Fibroblast of skin of back (primary cell): ENCODE data around the gene ZBTB32.

Experiments used
- DNase-seq: peaks from one replicate; pipeline ENCODE4 v3.0.0-alpha.2; 2013

ZBTB32 gene

DNA sequence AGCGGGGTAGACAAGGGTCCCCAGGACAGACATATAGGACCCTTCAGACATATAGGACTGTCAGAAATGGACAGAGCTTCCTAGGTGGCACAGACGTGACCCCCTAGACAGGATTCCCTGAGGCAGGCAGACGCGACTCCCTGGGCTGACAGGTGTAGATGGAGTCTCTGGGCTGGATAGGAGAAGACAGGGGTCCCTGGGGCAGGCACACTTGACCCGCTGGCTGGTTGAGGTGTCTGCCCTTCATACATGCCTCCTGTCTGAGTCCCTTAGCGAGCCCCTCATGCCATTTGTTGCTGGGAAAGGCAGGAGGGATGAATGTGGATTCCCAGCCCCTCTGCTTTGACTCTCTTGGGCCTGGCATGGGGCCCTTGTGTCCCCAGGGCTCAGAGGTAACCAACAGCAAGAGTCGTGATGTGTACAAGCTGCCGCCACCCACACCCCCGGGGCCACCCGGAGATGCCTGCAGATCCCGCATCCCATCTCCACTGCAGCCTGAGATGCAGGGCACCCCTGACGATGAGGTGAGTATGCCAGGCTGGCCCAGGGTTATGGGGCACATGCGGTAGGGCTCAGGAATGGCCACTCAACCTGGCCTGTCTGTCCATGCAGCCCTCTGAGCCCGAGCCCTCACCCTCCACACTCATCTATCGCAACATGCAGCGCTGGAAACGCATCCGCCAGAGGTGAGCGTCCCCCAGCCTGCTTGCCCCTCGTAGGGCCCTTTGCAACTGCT is 49.4 kb downstream of the ZBTB32 start:
- DNase-seq = no peak

DNA sequence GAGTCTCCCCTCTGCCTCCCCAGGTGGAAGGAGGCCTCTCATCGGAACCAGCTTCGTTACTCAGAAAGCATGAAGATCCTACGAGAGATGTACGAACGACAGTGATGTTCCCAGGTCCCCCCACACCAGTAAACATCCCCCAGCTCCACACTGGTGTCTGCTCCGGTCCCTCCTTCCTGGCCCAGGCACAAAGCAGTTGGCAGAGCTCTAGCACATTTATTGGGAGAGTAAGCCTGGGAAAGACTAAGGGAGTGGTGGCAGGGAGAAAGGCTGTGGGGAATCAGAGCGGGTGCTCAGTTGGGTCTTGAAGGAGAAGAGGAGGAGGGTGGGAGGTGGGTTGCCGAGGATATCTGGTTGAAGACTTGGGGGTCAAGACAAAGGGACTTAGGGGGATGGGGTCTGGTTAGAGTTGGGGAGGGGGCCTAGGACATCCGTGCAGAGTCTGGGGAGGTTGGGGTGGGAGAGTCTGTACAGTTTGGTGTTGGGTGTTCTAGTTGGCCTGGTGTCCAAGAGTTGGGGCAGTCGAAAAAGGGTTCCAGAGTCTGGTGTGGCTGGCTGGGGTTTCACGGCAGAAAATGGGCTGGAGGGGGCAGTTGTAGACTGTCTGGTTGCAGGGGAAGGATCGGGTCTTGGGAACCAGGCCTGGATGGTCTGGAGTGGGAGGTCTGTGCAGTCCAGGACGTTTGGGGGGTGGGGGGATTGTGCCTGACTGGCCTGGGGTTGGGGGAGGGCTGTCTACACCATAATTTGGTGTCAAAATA is 50.2 kb downstream of the ZBTB32 start:
- no peak for DNase-seq

DNA sequence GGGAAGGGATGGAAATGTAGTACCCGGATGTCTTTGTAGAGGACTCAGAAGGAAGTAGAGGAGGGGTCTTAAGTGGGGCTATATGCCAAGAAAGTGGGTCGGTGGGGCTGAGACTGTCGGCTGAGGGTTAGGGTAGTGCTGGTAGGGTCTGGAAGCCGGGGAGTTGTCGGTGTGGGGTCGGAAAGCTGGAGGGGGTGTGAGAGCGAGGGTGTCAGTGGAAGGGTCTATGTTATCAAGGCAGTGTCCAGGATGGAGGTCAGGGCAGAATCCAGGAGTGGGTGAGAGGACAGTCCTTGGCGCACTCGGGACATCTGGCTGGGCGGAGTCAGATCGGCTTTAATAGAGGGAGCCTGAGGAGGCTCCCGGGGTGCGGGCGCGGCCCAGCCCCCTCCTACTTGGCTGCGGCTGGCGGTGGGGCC is 50.8 kb downstream of the ZBTB32 start:
- no peak for DNase-seq

DNA sequence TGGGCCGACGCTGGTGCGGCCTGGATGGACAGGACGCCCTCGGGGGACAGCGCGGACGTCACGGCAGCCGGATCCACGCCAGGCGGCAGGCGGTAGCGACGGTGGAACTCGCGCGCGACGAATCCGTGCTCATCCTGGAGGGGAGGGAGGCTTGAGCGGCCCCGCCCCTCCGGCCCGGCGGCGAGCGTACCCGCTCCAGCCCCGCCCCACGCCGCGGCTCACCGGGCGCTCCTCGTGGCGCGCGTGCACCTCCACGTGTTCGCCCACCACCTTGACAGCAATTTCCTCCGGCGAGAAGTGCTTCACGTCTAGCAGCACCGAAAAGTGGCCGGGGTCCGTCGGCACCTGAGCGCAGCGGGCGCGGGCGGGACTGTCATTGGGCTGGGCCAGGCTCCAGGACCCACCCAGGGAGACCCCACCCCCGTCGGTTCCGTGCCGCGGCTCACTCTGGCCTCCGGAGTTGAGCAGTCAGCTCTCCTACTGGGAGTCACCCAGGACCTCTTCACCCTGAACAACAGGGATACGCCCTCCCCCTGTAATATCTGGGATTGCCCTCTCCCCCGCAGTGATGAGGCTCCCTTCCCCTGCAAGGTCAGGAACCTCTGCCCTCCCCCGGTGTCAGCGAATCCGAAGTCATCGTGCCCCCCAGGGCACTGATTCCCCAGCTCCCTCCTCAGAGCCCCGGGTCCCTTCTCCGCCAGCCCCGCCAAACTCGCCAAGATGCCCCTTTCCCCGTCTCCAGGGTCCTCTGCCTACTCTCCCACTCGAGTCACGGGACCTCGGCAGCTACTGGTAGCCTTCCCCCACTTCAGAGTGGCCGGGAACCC is 51.4 kb downstream of the ZBTB32 start:
- DNase-seq = peak; percentile 33

DNA sequence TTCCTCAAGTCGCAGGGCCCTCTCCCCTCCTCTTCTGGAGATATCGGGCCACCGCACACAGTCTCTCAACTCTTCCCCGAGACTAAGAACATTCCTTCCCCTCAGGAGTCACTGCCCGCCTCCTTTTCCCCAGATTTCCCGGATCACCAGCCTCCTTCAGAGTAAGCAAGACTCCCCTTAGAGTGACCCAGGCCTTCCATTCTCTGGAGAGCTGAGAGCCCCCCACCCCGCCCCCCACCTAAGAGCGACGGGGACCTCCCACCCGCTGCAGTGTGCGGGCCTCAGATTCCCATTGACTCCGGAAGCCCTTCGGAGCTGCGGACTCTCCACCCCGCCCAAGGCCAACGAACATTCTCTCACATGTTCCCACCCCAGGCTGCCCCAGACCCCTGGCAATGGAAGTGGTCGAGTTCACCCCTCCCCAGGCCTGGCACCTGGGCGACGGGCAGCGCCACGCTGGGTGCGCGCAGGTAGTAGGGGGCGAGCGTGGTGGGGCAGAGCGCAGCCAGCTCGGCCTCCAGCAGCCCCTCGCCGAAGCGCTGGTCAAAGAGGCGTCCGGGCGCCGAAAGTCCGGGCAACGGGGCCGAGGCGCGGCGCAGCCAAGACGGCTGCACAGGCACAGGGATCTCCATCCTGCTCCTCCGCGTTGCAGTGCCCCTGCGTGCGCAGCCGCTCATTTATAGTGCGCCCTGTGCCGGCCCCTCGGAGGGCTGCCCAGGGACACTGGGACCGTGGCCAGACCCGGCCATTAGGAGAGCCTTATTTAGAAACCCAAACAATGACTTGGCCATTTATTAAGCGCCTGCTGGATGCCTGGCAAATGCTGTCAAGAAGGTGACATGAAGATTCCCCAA is 52.2 kb downstream of the ZBTB32 start, which contains the start of gene HSPB6:
Gene HSPB6, minus strand, starts transcription at position 653 of the 854 bp plus-strand sequence. Its CDS starts 21 bp downstream, at position 632.
- peak; percentile 68 for DNase-seq

DNA sequence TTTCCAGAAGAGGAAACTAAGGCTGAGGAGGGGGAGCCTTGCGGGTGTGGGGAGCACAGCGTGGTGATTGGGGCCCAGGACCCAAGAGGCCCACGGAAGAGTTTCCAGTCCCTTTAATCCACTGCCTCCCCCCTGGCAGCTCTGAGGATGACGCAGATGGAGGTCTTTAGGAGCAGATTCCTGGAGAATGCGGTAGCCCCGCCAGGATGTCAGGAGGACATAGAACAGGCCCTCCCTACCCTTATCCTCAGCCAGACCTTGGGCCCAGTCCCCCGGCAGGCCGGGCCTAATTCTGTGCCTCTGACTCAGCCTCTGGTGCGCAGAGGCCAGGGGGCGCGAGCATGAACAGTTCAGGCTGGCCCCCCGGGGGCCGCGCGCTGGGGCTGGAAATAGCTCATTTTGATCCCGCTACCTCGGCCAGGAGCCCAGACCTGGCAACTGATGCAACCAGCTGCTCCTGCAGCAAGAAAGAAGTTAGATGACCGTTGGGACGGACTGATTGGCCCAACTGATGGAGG is 52.9 kb downstream of the ZBTB32 start:
- DNase-seq = peak; percentile 94

DNA sequence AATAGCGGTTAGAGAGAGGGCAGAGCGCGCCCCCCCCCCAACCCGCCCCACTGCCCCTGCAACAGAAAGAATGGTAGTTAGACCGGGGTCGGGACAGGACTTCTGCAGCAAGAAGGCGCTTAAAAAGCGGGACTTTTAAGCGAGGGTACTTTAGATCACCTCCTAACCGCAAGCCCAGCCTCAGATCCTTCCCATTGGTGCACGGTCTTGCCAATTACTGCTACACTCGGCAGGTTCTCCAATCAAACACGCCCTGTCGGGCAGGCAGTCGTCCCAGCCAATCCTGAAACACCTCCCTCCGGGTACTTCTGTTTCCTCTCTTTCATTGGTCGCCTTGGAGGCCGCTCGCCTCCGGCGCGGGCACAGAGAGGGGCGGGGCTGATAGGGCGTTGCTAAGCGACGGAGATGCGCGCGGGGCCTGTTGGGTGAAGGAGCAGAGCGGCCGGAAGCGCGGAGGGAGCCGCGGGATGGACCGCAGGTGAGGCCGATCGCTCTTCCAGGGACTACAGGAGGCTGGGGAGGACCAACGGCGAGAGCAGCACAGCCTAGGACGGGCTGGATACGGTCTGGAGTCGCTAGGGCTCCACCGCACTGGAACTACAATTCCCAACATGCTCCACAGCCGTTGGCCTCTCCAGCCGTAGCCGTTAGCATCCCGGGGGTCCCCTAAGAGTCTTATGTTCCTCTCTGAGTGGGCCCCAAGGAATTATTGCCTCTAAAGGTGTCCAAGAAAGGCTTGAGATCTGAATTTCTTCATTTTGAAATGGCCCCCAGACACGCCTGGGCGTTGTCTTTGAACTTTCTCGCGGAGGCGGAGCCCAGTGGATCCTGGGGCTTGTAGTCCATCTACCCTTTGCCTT is 53.6 kb downstream of the ZBTB32 start, which contains the start of gene PROSER3:
Gene PROSER3, plus strand, starts transcription at position 428 of the 860 bp plus-strand sequence. Its CDS starts 40 bp downstream, at position 468.
- peak; percentile 99 for DNase-seq

DNA sequence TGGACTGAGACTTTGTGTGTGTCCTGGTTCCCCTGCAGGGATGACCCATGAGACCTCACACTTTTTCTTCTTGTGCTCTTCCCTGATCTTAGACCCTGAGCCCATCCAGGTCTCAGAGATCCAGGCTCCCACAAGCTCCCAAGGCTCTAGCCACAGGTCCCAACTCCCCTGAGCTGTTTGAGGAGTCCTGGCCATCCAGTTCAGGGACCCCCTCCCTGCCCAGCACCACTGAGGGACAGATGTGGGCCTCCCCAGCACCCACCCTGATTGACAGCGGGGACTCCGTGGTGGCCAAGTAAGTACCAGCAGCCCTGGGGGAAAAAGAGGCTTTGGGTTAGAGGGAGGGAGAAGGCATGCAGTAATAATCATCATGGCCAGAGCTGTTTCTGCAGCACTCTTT is 55.3 kb downstream of the ZBTB32 start:
- DNase-seq = no peak

DNA sequence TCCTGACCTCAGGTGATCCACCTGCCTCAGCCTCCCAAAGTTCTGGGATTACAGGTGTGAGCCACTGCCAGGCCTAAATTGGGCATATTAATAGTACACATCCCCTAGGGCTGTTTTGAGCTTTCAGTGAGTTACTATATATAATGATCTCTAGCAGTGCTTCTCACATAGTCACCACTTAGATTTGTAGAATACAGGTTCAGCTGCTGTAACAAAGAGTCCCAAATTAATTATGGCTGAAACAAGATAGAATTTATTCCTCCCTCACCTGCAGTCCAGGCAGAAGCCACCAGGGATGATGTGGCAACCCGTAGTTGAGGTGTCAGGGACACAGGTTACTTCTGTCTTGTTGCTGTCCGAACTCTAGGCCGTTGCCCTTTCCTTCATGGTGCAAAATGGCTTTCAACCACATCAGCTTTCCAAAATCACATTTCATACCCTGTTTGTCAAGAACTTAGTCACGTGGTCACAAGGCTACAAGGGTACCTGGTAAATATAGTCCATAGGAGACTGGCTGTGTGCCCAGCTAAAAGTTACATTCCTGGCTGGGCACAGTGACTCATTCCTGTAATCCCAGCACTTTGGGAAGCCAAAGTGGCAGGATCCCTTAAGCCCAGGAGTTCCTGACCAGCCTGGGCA is 56.5 kb downstream of the ZBTB32 start:
- DNase-seq = peak; percentile 22

DNA sequence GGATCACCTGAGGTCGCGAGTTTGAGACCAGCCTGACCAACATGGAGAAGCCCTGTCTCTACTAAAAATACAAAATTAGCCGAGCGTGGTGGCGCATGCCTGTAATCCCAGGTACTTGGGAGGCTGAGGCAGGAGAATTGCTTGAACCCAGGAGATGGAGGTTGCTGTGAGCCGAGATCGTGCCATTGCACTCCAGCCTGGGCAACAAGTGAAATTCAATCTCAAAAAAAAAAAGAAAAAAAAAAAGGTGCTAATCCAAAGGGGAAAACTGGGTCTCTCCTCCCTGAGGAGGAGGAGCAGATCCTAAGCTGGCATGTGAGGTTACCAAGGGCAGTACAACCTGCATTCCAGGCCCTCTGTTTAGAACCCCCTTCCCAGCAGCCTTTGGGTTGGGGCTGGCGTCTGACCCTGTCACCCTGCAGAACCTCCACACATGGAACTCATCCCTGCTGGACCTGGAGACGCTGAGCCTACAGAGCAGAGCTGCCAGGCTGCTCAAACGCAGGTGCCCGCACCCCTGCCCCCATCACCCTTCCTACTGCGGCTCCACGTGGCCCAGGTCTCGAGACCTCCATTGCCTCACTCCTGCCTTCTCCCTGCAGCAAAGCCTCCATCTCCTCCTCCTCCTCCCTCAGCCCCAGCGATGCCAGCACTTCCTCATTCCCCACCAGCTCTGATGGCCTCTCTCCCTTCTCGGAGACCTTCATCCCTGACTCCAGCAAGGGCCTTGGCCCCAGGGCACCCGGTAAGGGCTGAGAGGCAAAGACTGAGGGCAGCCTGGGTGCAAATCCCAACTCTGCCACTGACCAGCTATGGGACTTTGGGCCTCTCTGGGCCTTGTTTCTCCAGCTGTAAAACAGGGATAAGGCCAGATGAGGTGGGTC is 60.3 kb downstream of the ZBTB32 start:
- no peak for DNase-seq
